Epithelial cell of prostate (primary cell): ENCODE measurements around the gene C16orf92.

ENCODE experiments used
- DNase-seq: peaks from one replicate; pipeline ENCODE4 v3.0.0-alpha.2; 2011; ENCODE audit warnings: low read depth, low spot score
- H3K27ac ChIP-seq: fragments of 450-650 bp; 2 replicates; pipeline ENCODE4 v1.5.1; 2017; ENCODE audit warnings: mild to moderate bottlenecking

C16orf92 gene

GRCh38 chr16:30069611-30070462 is 46.8 kb downstream of the C16orf92 start:
- H3K27ac ChIP-seq = peak overlapping the region; percentile 25
- no peak for DNase-seq

DNA sequence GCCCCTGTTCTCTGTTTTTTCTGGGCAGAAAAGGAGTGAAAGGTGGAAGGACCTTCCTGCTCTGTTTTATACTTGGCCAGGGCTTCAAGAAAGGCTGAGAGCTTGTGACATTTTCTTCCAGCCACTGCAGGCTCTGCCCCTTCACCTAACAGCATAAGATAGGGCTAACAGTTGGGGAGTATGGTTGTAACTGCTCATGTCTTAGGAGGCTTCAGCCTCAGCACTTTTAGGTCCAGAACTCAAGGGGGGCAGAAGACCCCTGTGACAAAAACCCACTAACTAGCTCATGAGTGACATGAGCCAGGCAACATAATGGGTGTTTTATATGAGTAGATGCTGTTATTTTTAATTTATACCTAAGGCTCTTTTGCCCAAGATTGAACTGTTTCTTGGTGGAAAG is 47.5 kb downstream of the C16orf92 start:
- no peak for DNase-seq
- peak overlapping the region; percentile 25 for H3K27ac ChIP-seq
